WTC11 (cell line): ENCODE measurements around the gene JRKL. TPM values are rescaled to one million over a fixed set of nuclear protein-coding genes. Genes with fewer than 3 reads are reported as not detected.

Experiments
- ATAC-seq: fragments of 200-7000 bp; cut with Tn5 transposase; 2 replicates; pipeline ENCODE4 v1.10.0; 2021; ENCODE audit warnings: mild to moderate bottlenecking, moderate library complexity
- Bru-seq: library from RNA; stranded (reverse); fragments of 400-500 nt; gene quantifications from one replicate; lab custom pipeline; 2021; lab: Mats Ljungman, UMichigan
- CTCF ChIA-PET: fragments of 300-600 bp; sonication (Branson Sonifier 250); formaldehyde crosslinking; loops from one replicate; lab custom pipeline; 2021; ENCODE audit warnings: antibody characterized with exemption; lab: Charles Lee
- POLR2A ChIA-PET: fragments of 350-600 bp; sonication (Branson Sonifier 250); formaldehyde crosslinking; loops from one replicate; lab custom pipeline; 2021; ENCODE audit warnings: antibody characterized with exemption; lab: Charles Lee
- DNase-seq: peaks from one replicate; pipeline ENCODE4 v3.0.0; 2021; ENCODE audit warnings: low spot score
- H3K27ac Mint-ChIP-seq: 2 replicates; pipeline ENCODE4 v1.8.0; 2021; ENCODE audit warnings: mixed read lengths
- H3K27me3 Mint-ChIP-seq: 2 replicates; pipeline ENCODE4 v1.8.0; 2021; ENCODE audit warnings: low read depth, mild to moderate bottlenecking, moderate library complexity, mixed read lengths
- H3K36me3 Mint-ChIP-seq: 2 replicates; pipeline ENCODE4 v1.8.0; 2021; ENCODE audit warnings: mixed read lengths
- H3K4me1 Mint-ChIP-seq: 2 replicates; pipeline ENCODE4 v1.8.0; 2022; ENCODE audit warnings: mixed read lengths
- H3K4me3 Mint-ChIP-seq: 2 replicates; pipeline ENCODE4 v1.8.0; 2021; ENCODE audit warnings: mild to moderate bottlenecking, moderate library complexity, mixed read lengths
- H3K9me3 Mint-ChIP-seq: 2 replicates; pipeline ENCODE4 v1.8.0; 2021; ENCODE audit warnings: mixed read lengths
- CREM ChIP-seq: sonication (generic); formaldehyde crosslinking; IDR thresholded peaks from 2 replicates; pipeline ENCODE4 v1.8.1; 2022; ENCODE audit warnings: mild to moderate bottlenecking, missing genetic modification reagents, moderate library complexity
- FOXK1 ChIP-seq: sonication (generic); formaldehyde crosslinking; IDR thresholded peaks from 2 replicates; pipeline ENCODE4 v1.8.0; 2022; ENCODE audit warnings: mild to moderate bottlenecking, moderate library complexity, missing genetic modification reagents
- GRHL2 ChIP-seq: fragments of 250-450 bp; sonication (Bioruptor Pico); IDR thresholded peaks from 2 replicates; pipeline ENCODE4 v1.8.0; 2022; ENCODE audit warnings: mild to moderate bottlenecking, moderate library complexity; ENCODE audit not compliant: insufficient replicate concordance, severe bottlenecking
- GTF2I ChIP-seq: fragments of 250-450 bp; sonication (Bioruptor Pico); conservative IDR thresholded peaks from 2 replicates; pipeline ENCODE4 v1.4.0; 2021; ENCODE audit warnings: mild to moderate bottlenecking
- IRF2 ChIP-seq: sonication (generic); formaldehyde crosslinking; IDR thresholded peaks from 2 replicates; pipeline ENCODE4 v1.8.0; 2022; ENCODE audit warnings: low read depth, missing genetic modification reagents, borderline replicate concordance
- NR2C2 ChIP-seq: sonication (generic); formaldehyde crosslinking; IDR thresholded peaks from 2 replicates; pipeline ENCODE4 v1.8.0; 2022; ENCODE audit warnings: mild to moderate bottlenecking, missing genetic modification reagents
- RELA ChIP-seq: sonication (generic); formaldehyde crosslinking; IDR thresholded peaks from 2 replicates; pipeline ENCODE4 v1.8.1; 2022; ENCODE audit warnings: missing genetic modification reagents, mild to moderate bottlenecking, borderline replicate concordance
- SMAD3 ChIP-seq: sonication (generic); formaldehyde crosslinking; IDR thresholded peaks from 2 replicates; pipeline ENCODE4 v1.8.0; 2022; ENCODE audit warnings: missing genetic modification reagents, mild to moderate bottlenecking, borderline replicate concordance
- ZBTB21 ChIP-seq: sonication (generic); formaldehyde crosslinking; IDR thresholded peaks from 2 replicates; pipeline ENCODE4 v1.8.1; 2023; ENCODE audit warnings: mild to moderate bottlenecking, missing genetic modification reagents, borderline replicate concordance
- ZNF416 ChIP-seq: fragments of 250-450 bp; sonication (Bioruptor Pico); IDR thresholded peaks from 2 replicates; pipeline ENCODE4 v1.9.0; 2021; ENCODE audit warnings: mild to moderate bottlenecking, inconsistent platforms
- ZNF423 ChIP-seq: fragments of 250-450 bp; sonication (Bioruptor Pico); IDR thresholded peaks from 2 replicates; pipeline ENCODE4 v2.1.2; 2022; ENCODE audit warnings: mild to moderate bottlenecking, moderate library complexity
- long read RNA-seq, 3 experiments: library from RNA in 1 of 3; library from capped mRNA in 1 of 3; library from polyadenylated mRNA in 1 of 3; unstranded in 2 of 3; stranded (forward) in 1 of 3; transcript quantifications; one replicate each; pipeline ENCODE4 v2.0.0, GENCODE V29; 2021
- total RNA-seq: library from RNA; stranded (reverse); gene quantifications from 3 replicates; pipeline ENCODE4 v1.2.3, GENCODE V29; 2021
- TF ChIP-seq, protein P1 (sequence below): sonication (generic); formaldehyde crosslinking; IDR thresholded peaks from 2 replicates; pipeline ENCODE4 v1.8.1; 2022; ENCODE audit warnings: mild to moderate bottlenecking, missing genetic modification reagents, moderate library complexity, borderline replicate concordance
- TF ChIP-seq, protein P2 (sequence below): fragments of 250-450 bp; sonication (Bioruptor Pico); IDR thresholded peaks from 2 replicates; pipeline ENCODE4 v1.9.0; 2021; ENCODE audit warnings: mild to moderate bottlenecking
- TF ChIP-seq, protein P3 (sequence below): sonication (generic); formaldehyde crosslinking; IDR thresholded peaks from 2 replicates; pipeline ENCODE4 v1.8.1; 2022; ENCODE audit warnings: low read depth, missing genetic modification reagents, borderline replicate concordance
- TF ChIP-seq, protein P4 (sequence below): fragments of 250-450 bp; sonication (Bioruptor Pico); IDR thresholded peaks from 2 replicates; pipeline ENCODE4 v1.9.0; 2021; ENCODE audit warnings: mild to moderate bottlenecking, borderline replicate concordance
- TF ChIP-seq, protein P5 (sequence below): fragments of 250-450 bp; sonication (Bioruptor Pico); IDR thresholded peaks from 2 replicates; pipeline ENCODE4 v1.9.0; 2021; ENCODE audit warnings: mild to moderate bottlenecking
- TF ChIP-seq, protein P6 (sequence below): fragments of 250-450 bp; sonication (Bioruptor Pico); conservative IDR thresholded peaks from 2 replicates; pipeline ENCODE4 v1.9.0; 2021; ENCODE audit warnings: mild to moderate bottlenecking
- TF ChIP-seq, protein P7 (sequence below): sonication (generic); formaldehyde crosslinking; IDR thresholded peaks from 2 replicates; pipeline ENCODE4 v1.8.0; 2022; ENCODE audit warnings: mild to moderate bottlenecking, missing genetic modification reagents

Gene JRKL
- total RNA-seq = 5.0 to 6.1 TPM (median 5.7 TPM) in 3 replicates
- Bru-seq, nascent RNA = percentile 95 among the genes with signal in this experiment
- long read RNA-seq, experiment 1, transcript JRKL-201 (2 exons, 2,855 nt) = major isoform, 14 of 29 reads
- long read RNA-seq, experiment 1, partial matches to known transcripts = 0 of 29 reads
- long read RNA-seq, experiment 1, other reads (novel, unspliced or antisense) = 15 of 29 reads
- long read RNA-seq, experiment 2, partial matches to known transcripts = 0 of 11 reads
- long read RNA-seq, experiment 2, other reads (novel, unspliced or antisense) = 10 of 11 reads
- long read RNA-seq, experiment 3, partial matches to known transcripts = 0 of 4 reads
- long read RNA-seq, experiment 3, other reads (novel, unspliced or antisense) = 2 of 4 reads

DNA sequence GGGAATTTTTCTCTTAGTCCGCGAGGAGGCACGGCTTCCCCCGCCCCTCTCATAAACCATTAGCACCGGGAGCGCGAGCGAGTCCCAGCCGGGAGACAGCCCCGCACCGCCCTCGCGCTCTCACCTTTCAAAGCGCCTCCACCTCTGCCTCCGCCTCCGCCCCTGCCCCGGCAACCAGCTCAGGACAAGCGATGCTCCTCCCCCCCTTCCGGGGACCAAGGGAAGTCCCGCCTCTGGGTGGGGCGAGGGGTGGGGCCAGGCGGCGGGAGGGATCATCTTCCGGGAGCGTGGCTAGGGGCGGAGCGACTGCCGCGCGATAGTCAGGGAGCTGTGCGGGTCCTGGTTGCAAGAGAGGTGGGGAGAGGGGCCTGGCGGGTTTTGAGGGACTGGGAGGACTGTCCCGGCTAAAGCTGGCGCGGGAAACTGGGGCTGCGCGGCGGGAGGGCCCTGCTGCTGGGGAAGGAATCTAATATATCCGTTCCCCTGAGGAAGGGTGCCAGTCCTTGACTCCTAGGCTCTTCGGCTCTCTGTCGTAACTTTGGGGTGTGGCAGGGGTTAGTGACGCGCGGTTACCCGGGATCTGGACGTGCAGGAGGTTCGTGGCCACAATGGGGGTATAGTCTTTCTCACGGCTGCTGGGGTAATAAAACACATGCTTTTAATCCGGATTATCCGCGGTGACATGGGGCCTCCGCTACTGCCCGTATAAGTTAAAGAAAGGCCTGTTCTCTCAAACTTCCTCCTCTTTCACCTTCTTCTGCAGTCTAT lies at the start of gene JRKL, which contains the start of gene CCDC82:
Gene JRKL, plus strand, starts transcription at position 294 of the 768 bp plus-strand sequence. CDS start 637 bp downstream, outside the sequence.
Gene CCDC82, minus strand, starts transcription at position 193 of the 768 bp plus-strand sequence. CDS start 5,165 bp downstream, outside the sequence.
- Mint-ChIP-seq H3K36me3 (peaks cover 22% of the 10 kb centered on the region), H3K27ac (peak within 1 kb of the TSS; percentile 91), H3K4me1 (peaks cover 20% of the 10 kb centered on the region), H3K9me3 (peaks cover 21% of the 10 kb centered on the region), H3K4me3 (peak within 1 kb of the TSS; percentile 89), H3K27me3 (peaks cover 8% of the 10 kb centered on the region)
- CTCF ChIA-PET = interaction anchor here (0.6 to 2.2 kb wide), 15 partner anchors 13 to 554 kb away, joined by 3 to 35 read pairs (median 5); partner anchors contain the start of genes MAML2 and MTMR2
- peak; percentile 96 for ATAC-seq
- POLR2A ChIA-PET = interaction anchor here (0.6 to 2.3 kb wide), 8 partner anchors 10 to 600 kb away, joined by 3 to 25 read pairs (median 4); partner anchors contain the start of genes CEP57, FAM76B and MAML2
- DNase-seq = peak; percentile 99
- TF ChIP-seq, protein P1, sequence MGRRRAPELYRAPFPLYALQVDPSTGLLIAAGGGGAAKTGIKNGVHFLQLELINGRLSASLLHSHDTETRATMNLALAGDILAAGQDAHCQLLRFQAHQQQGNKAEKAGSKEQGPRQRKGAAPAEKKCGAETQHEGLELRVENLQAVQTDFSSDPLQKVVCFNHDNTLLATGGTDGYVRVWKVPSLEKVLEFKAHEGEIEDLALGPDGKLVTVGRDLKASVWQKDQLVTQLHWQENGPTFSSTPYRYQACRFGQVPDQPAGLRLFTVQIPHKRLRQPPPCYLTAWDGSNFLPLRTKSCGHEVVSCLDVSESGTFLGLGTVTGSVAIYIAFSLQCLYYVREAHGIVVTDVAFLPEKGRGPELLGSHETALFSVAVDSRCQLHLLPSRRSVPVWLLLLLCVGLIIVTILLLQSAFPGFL (CRISPR knock-in tag) = no peak
- TF ChIP-seq, protein P2, sequence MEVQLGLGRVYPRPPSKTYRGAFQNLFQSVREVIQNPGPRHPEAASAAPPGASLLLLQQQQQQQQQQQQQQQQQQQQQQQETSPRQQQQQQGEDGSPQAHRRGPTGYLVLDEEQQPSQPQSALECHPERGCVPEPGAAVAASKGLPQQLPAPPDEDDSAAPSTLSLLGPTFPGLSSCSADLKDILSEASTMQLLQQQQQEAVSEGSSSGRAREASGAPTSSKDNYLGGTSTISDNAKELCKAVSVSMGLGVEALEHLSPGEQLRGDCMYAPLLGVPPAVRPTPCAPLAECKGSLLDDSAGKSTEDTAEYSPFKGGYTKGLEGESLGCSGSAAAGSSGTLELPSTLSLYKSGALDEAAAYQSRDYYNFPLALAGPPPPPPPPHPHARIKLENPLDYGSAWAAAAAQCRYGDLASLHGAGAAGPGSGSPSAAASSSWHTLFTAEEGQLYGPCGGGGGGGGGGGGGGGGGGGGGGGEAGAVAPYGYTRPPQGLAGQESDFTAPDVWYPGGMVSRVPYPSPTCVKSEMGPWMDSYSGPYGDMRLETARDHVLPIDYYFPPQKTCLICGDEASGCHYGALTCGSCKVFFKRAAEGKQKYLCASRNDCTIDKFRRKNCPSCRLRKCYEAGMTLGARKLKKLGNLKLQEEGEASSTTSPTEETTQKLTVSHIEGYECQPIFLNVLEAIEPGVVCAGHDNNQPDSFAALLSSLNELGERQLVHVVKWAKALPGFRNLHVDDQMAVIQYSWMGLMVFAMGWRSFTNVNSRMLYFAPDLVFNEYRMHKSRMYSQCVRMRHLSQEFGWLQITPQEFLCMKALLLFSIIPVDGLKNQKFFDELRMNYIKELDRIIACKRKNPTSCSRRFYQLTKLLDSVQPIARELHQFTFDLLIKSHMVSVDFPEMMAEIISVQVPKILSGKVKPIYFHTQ (CRISPR knock-in tag) = no peak
- no peak for TF ChIP-seq ZNF416
- TF ChIP-seq, protein P3, sequence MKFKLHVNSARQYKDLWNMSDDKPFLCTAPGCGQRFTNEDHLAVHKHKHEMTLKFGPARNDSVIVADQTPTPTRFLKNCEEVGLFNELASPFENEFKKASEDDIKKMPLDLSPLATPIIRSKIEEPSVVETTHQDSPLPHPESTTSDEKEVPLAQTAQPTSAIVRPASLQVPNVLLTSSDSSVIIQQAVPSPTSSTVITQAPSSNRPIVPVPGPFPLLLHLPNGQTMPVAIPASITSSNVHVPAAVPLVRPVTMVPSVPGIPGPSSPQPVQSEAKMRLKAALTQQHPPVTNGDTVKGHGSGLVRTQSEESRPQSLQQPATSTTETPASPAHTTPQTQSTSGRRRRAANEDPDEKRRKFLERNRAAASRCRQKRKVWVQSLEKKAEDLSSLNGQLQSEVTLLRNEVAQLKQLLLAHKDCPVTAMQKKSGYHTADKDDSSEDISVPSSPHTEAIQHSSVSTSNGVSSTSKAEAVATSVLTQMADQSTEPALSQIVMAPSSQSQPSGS (CRISPR knock-in tag) = no peak
- TF ChIP-seq FOXK1 (CRISPR knock-in tag) = peak; percentile 37
- TF ChIP-seq, protein P4, sequence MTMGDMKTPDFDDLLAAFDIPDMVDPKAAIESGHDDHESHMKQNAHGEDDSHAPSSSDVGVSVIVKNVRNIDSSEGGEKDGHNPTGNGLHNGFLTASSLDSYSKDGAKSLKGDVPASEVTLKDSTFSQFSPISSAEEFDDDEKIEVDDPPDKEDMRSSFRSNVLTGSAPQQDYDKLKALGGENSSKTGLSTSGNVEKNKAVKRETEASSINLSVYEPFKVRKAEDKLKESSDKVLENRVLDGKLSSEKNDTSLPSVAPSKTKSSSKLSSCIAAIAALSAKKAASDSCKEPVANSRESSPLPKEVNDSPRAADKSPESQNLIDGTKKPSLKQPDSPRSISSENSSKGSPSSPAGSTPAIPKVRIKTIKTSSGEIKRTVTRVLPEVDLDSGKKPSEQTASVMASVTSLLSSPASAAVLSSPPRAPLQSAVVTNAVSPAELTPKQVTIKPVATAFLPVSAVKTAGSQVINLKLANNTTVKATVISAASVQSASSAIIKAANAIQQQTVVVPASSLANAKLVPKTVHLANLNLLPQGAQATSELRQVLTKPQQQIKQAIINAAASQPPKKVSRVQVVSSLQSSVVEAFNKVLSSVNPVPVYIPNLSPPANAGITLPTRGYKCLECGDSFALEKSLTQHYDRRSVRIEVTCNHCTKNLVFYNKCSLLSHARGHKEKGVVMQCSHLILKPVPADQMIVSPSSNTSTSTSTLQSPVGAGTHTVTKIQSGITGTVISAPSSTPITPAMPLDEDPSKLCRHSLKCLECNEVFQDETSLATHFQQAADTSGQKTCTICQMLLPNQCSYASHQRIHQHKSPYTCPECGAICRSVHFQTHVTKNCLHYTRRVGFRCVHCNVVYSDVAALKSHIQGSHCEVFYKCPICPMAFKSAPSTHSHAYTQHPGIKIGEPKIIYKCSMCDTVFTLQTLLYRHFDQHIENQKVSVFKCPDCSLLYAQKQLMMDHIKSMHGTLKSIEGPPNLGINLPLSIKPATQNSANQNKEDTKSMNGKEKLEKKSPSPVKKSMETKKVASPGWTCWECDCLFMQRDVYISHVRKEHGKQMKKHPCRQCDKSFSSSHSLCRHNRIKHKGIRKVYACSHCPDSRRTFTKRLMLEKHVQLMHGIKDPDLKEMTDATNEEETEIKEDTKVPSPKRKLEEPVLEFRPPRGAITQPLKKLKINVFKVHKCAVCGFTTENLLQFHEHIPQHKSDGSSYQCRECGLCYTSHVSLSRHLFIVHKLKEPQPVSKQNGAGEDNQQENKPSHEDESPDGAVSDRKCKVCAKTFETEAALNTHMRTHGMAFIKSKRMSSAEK (CRISPR knock-in tag) = no peak
- TF ChIP-seq, protein P5, sequence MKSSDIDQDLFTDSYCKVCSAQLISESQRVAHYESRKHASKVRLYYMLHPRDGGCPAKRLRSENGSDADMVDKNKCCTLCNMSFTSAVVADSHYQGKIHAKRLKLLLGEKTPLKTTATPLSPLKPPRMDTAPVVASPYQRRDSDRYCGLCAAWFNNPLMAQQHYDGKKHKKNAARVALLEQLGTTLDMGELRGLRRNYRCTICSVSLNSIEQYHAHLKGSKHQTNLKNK = no peak
- no peak for TF ChIP-seq RELA
- TF ChIP-seq, protein P6, sequence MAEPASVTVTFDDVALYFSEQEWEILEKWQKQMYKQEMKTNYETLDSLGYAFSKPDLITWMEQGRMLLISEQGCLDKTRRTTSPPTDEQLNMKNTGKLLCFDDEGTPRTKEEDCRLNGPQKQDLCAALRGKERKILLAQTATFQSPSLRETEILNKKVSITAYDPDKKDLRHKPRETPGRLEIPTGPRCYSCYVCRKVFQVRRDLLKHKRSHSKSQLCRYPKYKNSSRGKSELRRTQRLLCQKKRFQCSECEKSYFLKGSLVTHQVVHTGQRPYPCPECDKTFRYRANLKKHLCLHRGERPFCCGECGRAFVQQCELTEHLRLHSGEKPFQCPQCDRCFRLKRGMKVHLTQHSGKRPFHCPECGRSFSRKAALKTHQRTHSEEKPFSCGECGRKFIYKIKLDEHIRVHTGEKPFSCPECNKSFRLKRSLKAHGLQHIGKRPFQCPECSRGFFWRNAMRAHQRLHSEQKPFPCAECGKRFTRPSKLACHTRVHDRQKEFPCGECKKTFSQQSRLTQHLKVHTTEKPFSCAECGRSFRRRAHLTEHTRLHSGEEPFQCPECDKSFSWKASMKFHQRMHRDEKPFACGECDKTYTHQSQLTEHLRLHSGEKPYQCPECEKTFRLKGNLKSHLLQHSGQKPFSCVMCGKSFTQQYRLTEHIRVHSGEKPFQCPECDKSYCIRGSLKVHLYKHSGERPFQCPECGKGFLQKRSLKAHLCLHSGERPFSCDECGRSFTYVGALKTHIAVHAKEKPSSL (CRISPR knock-in tag) = no peak
- TF ChIP-seq GTF2I (CRISPR knock-in tag) = no peak
- no peak for TF ChIP-seq ZBTB21 (CRISPR knock-in tag)
- no peak for TF ChIP-seq IRF2
- no peak for TF ChIP-seq NR2C2 (CRISPR knock-in tag)
- no peak for TF ChIP-seq ZNF423 (CRISPR knock-in tag)
- TF ChIP-seq, protein P7, sequence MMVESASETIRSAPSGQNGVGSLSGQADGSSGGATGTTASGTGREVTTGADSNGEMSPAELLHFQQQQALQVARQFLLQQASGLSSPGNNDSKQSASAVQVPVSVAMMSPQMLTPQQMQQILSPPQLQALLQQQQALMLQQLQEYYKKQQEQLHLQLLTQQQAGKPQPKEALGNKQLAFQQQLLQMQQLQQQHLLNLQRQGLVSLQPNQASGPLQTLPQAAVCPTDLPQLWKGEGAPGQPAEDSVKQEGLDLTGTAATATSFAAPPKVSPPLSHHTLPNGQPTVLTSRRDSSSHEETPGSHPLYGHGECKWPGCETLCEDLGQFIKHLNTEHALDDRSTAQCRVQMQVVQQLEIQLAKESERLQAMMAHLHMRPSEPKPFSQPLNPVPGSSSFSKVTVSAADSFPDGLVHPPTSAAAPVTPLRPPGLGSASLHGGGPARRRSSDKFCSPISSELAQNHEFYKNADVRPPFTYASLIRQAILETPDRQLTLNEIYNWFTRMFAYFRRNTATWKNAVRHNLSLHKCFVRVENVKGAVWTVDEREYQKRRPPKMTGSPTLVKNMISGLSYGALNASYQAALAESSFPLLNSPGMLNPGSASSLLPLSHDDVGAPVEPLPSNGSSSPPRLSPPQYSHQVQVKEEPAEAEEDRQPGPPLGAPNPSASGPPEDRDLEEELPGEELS (CRISPR knock-in tag) = peak; percentile 36; the same call in 1 of the 2 replicates
- peak; percentile 55; the same call in 1 of the 2 replicates for TF ChIP-seq CREM (CRISPR knock-in tag)
- no peak for TF ChIP-seq GRHL2 (CRISPR knock-in tag)
- TF ChIP-seq SMAD3 (CRISPR knock-in tag) = no peak
